NT2/D1 (cell line): ENCODE data around the gene MOB2.

Experiments used
- SUZ12 ChIP-seq: IDR thresholded peaks from 2 replicates; pipeline ENCODE4 v1.6.1; 2011; ENCODE audit not compliant: insufficient read length, insufficient read depth; ENCODE audit errors: extremely low read depth
- YY1 ChIP-seq: IDR thresholded peaks from 2 replicates; pipeline ENCODE4 v1.6.1; 2011; ENCODE audit not compliant: insufficient read length, insufficient read depth
- ZNF274 ChIP-seq: IDR thresholded peaks from 2 replicates; pipeline ENCODE4 v1.6.1; 2011; ENCODE audit warnings: mild to moderate bottlenecking, low read depth, low read length

- TF ChIP-seq YY1 (no peak), ZNF274 (no peak), SUZ12 (no peak)
Measured at GRCh38 chr11:1531449-1532013, 45.0 kb upstream of the MOB2 start.
